Measurements from ENCODE around the gene RAPGEF2. TPM values are rescaled to one million over a fixed set of nuclear protein-coding genes. Genes with fewer than 3 reads are reported as not detected.

Gene RAPGEF2
- polyA plus RNA-seq, 1 experiment: 19.6 TPM

DNA sequence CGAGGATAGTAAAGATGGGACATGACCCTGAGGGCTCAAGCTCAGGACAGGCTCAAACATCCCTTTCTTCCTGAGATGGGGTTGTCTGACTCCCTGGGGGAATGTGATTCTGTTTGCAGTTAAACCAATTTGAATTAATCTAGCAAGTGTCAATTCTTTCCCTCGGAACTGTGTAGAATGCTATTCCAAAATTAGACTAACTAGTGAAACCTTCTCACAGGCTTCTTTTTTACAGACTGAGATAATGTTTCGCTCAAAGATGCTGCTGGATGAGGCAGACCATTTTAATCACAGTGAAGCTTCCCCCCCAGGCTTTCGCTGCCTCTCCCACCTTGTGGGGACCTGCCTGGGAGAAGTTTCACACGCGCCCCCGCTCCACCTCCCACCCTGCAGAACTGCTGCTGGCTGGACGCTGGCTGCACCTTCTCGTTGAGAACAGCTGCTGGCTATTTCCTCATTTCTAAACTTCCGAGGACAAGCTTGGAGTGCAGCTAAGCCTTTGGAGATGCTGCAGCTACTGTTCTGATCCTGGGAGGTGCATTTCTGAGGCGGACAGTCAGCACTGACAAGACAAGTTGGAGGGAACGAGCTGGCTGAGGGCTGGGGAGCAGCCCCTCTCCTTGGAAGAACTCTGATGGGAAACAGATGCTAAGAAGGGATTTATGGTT is 297.8 kb downstream of the RAPGEF2 start:
- TF ChIP-seq CTCF (IDR thresholded peaks at IDR 0.05; ENCODE audit: insufficient read depth, low read depth, low read length): no peak
- Histone ChIP-seq H3K27me3 (ENCODE audit: control insufficient read depth, insufficient read depth, low read length) (no peaks in the 10 kb centered on the region), H3K36me3 (ENCODE audit: control insufficient read depth, insufficient read depth, low read length) (no peaks in the 10 kb centered on the region), H3K4me3 (ENCODE audit: low read depth, low read length) (no peak overlapping the region)
- ChIA-PET CTCF (interaction anchor here (0.8 kb wide), 1 partner anchor 542 kb away, joined by 3 read pairs; no protein-coding TSS in a partner anchor), POLR2A (no interaction called here)
- no peak for DNase-seq (ENCODE audit: low read depth)

- POLR2A ChIA-PET: no interaction called here
Observed at GRCh38 chr4:159401226-159401712, 298.4 kb downstream of the RAPGEF2 start.

GRCh38 chr4:159401791-159402380 is 299.0 kb downstream of the RAPGEF2 start:
- TF ChIP-seq CTCF (IDR thresholded peaks at IDR 0.05; ENCODE audit: insufficient read depth, low read depth, low read length): no peak
- ChIA-PET POLR2A (no interaction called here), CTCF (interaction anchor here (0.6 kb wide), 2 partner anchors 14 to 23 kb away, joined by 3 read pairs; no protein-coding TSS in a partner anchor)
- Histone ChIP-seq H3K27me3 (ENCODE audit: control insufficient read depth, insufficient read depth, low read length) (no peaks in the 10 kb centered on the region), H3K4me3 (ENCODE audit: low read depth, low read length) (no peak overlapping the region), H3K36me3 (ENCODE audit: control insufficient read depth, insufficient read depth, low read length) (no peaks in the 10 kb centered on the region)
- DNase-seq (ENCODE audit: low read depth): peak; percentile 85

More at GRCh38 chr4:159401226-159401712, 298.4 kb downstream of the RAPGEF2 start:
- Histone ChIP-seq H3K27me3 (ENCODE audit: control insufficient read depth, insufficient read depth, low read length) (no peaks in the 10 kb centered on the region), H3K4me3 (ENCODE audit: low read depth, low read length) (no peak overlapping the region), H3K36me3 (ENCODE audit: control insufficient read depth, insufficient read depth, low read length) (no peaks in the 10 kb centered on the region)
- no peak for DNase-seq (ENCODE audit: low read depth)
- CTCF ChIA-PET: interaction anchor here (0.8 kb wide), 1 partner anchor 542 kb away, joined by 3 read pairs; no protein-coding TSS in a partner anchor
- TF ChIP-seq CTCF (IDR thresholded peaks at IDR 0.05; ENCODE audit: insufficient read depth, low read depth, low read length): no peak

Small RNAs within 50 kb of the gene (small RNA-seq; reads per million reads assigned to genes)
- gene AC074344.1 (ENCODE audit: insufficient read length, low read depth, low replicate concordance) (not detected), gene MIR3688-1 (ENCODE audit: insufficient read length, low read depth, low replicate concordance) (not detected), gene RF00019 (ENCODE audit: insufficient read length, low read depth, low replicate concordance) (not detected)
